Measurements from ENCODE around the gene SH3GL2. TPM values are rescaled to one million over a fixed set of nuclear protein-coding genes. Genes with fewer than 3 reads are reported as not detected.

The SH3GL2 gene
- total and polyA plus RNA-seq, 9 of the 15 experiments (the other 6 are each of a cell fraction or from before 2014, with no cell fraction given) = not detected

GRCh38 chr9:17594961-17595360 is 16.1 kb downstream of the SH3GL2 start:
- no peak for ATAC-seq
- no peaks in the 10 kb centered on the region for H3K79me2 ChIP-seq (ENCODE audit: control insufficient read depth, insufficient read depth, low read length)
- no peaks in the 10 kb centered on the region for H3K27me3 ChIP-seq (ENCODE audit: control insufficient read depth in 2 of 2, insufficient read depth in 2 of 2, low read length in 2 of 2)
- H3K4me3 ChIP-seq = no peak overlapping the region
- H4K20me1 ChIP-seq (replicated peaks; ENCODE audit: control insufficient read depth, insufficient read depth, low read length) = no peaks in the 10 kb centered on the region
- no peaks in the 10 kb centered on the region for H3K9me1 ChIP-seq (ENCODE audit: control insufficient read depth, insufficient read depth, low read length)
- H2AFZ ChIP-seq (ENCODE audit: low read depth, low read length) = no peak overlapping the region
- POLR2A ChIA-PET = interaction anchor here (0.6 kb wide), 1 partner anchor 9 kb away, joined by 3 read pairs; no protein-coding TSS in a partner anchor
- no peak overlapping the region for H3K4me2 ChIP-seq (ENCODE audit: insufficient read depth, low read length)
- H3K27ac ChIP-seq (ENCODE audit: extremely low read depth, low read depth, low read length) = no peak overlapping the region
- H3K4me1 ChIP-seq (replicated peaks in 1 of 2; ENCODE audit: control insufficient read depth in 2 of 2, insufficient read depth in 2 of 2, low read length in 2 of 2) = no peaks in the 10 kb centered on the region
- H3K9ac ChIP-seq (ENCODE audit: insufficient read depth in 1 of 2, low read depth in 2 of 2, low read length in 2 of 2) = no peak overlapping the region
- no TSS peak for BruUV-seq (replicated peaks)
- H3K36me3 ChIP-seq (ENCODE audit: control insufficient read depth, insufficient read depth, low read length) = no peaks in the 10 kb centered on the region
- CTCF ChIA-PET (ENCODE audit: low intra/inter-chr PET ratio) = no interaction called here
- intact Hi-C loops (cut with micrococcal nuclease) (no loop called here), in situ Hi-C loops (cut with MboI) (no loop called here)
- FAIRE-seq = no peak
- WGBS (ENCODE audit: insufficient coverage, low coverage, missing lambda C conversion rate) = 0% methylated on average over 3 of the region's 3 CpGs
- no peaks in the 10 kb centered on the region for H3K9me3 ChIP-seq (replicated peaks; ENCODE audit: control insufficient read depth, insufficient read depth, low read depth, low read length)
- DNase-seq (ENCODE audit: extremely low read depth in 1 of 4, low spot score in 3 of 4) = no peak
- TF ChIP-seq KLF6 (CRISPR knock-in tag; IDR thresholded peaks at IDR 0.05; ENCODE audit: borderline replicate concordance) (no peak), ARHGAP35 (IDR thresholded peaks at IDR 0.05; ENCODE audit: partially characterized antibody) (no peak), ZBTB9 (CRISPR knock-in tag; IDR thresholded peaks at IDR 0.05) (no peak), HMG20A (CRISPR knock-in tag; conservative IDR thresholded peaks at IDR 0.05) (no peak), TRIM28 (IDR thresholded peaks at IDR 0.05) (no peak), GTF2F1 (IDR thresholded peaks at IDR 0.05; ENCODE audit: low read depth, low read length) (no peak), TGIF2 (CRISPR knock-in tag; IDR thresholded peaks at IDR 0.05) (no peak), ZKSCAN3 (CRISPR knock-in tag; IDR thresholded peaks at IDR 0.05) (no peak), THRA (IDR thresholded peaks at IDR 0.05) (no peak), EWSR1 (IDR thresholded peaks at IDR 0.05; ENCODE audit: borderline replicate concordance, low read depth, partially characterized antibody) (no peak), SMARCA5 (IDR thresholded peaks at IDR 0.05) (no peak), MAFG (tag; conservative IDR thresholded peaks at IDR 0.05) (no peak), CC2D1A (IDR thresholded peaks at IDR 0.05) (no peak)
- TF ChIP-seq, protein P1, sequence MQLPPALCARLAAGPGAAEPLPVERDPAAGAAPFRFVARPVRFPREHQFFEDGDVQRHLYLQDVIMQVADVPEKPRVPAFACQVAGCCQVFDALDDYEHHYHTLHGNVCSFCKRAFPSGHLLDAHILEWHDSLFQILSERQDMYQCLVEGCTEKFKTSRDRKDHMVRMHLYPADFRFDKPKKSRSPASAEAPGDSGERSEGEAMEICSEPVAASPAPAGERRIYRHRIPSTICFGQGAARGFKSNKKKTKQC (CRISPR knock-in tag; IDR thresholded peaks at IDR 0.05) = no peak
- TF ChIP-seq, protein P2, sequence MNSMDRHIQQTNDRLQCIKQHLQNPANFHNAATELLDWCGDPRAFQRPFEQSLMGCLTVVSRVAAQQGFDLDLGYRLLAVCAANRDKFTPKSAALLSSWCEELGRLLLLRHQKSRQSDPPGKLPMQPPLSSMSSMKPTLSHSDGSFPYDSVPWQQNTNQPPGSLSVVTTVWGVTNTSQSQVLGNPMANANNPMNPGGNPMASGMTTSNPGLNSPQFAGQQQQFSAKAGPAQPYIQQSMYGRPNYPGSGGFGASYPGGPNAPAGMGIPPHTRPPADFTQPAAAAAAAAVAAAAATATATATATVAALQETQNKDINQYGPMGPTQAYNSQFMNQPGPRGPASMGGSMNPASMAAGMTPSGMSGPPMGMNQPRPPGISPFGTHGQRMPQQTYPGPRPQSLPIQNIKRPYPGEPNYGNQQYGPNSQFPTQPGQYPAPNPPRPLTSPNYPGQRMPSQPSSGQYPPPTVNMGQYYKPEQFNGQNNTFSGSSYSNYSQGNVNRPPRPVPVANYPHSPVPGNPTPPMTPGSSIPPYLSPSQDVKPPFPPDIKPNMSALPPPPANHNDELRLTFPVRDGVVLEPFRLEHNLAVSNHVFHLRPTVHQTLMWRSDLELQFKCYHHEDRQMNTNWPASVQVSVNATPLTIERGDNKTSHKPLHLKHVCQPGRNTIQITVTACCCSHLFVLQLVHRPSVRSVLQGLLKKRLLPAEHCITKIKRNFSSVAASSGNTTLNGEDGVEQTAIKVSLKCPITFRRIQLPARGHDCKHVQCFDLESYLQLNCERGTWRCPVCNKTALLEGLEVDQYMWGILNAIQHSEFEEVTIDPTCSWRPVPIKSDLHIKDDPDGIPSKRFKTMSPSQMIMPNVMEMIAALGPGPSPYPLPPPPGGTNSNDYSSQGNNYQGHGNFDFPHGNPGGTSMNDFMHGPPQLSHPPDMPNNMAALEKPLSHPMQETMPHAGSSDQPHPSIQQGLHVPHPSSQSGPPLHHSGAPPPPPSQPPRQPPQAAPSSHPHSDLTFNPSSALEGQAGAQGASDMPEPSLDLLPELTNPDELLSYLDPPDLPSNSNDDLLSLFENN (IDR thresholded peaks at IDR 0.05; ENCODE audit: low read depth in 2 of 2, low read length in 2 of 2) = no peak
- TF ChIP-seq, protein P3, sequence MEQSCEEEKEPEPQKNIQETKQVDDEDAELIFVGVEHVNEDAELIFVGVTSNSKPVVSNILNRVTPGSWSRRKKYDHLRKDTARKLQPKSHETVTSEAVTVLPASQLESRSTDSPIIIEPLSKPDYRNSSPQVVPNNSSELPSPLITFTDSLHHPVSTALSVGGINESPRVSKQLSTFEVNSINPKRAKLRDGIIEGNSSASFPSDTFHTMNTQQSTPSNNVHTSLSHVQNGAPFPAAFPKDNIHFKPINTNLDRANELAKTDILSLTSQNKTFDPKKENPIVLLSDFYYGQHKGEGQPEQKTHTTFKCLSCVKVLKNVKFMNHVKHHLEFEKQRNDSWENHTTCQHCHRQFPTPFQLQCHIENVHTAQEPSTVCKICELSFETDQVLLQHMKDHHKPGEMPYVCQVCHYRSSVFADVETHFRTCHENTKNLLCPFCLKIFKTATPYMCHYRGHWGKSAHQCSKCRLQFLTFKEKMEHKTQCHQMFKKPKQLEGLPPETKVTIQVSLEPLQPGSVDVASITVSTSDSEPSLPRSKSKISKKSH (CRISPR knock-in tag; IDR thresholded peaks at IDR 0.05) = no peak
